Heart left ventricle (tissue), 16 donors: Measurements from ENCODE around the gene FBXW5. TPM values are rescaled to one million over a fixed set of nuclear protein-coding genes. Genes with fewer than 3 reads are reported as not detected.

ENCODE experiments used
- ATAC-seq, 4 donors: fragments of 200-7000 bp; cut with Tn5 transposase; one replicate each; pipeline ENCODE4 v1.9.1; 2020 to 2022; ENCODE audit warnings: moderate library complexity in 4 of 4, mild to moderate bottlenecking in 3 of 4, moderate number of reproducible peaks in 1 of 4
- DNase-seq, 5 donors: peaks; one replicate each; pipeline ENCODE4 v3.0.0-alpha.2; 2020
- H3K27ac ChIP-seq, 12 donors: fragments of 200-600 bp; sonication (generic) in 4 of 12; one replicate each; pipeline versions ENCODE4 v1.5.0 to v1.8.0; 2016 to 2022; ENCODE audit warnings: mild to moderate bottlenecking in 2 of 12
- H3K27me3 ChIP-seq, 9 donors: fragments of 200-600 bp; sonication (generic) in 2 of 9; one replicate each; pipeline versions ENCODE4 v1.5.1 to v1.8.0; 2016 to 2022; ENCODE audit warnings: mild to moderate bottlenecking in 3 of 9
- H3K36me3 ChIP-seq, 9 donors: fragments of 200-600 bp; sonication (generic) in 2 of 9; one replicate each; pipeline versions ENCODE4 v1.5.0 to v1.8.0; 2018 to 2022; ENCODE audit warnings: mild to moderate bottlenecking in 2 of 9
- H3K4me1 ChIP-seq, 12 donors: fragments of 200-600 bp; sonication (generic) in 4 of 12; one replicate each; pipeline versions ENCODE4 v1.5.0 to v1.8.0; 2016 to 2022; ENCODE audit warnings: mild to moderate bottlenecking in 3 of 12
- H3K4me3 ChIP-seq, 12 donors: fragments of 200-600 bp; sonication (generic) in 4 of 12; one replicate each; pipeline versions ENCODE4 v1.5.0 to v1.8.0; 2017 to 2022; ENCODE audit warnings: mild to moderate bottlenecking in 9 of 12, moderate library complexity in 4 of 12
- H3K9me3 ChIP-seq, 12 donors: fragments of 200-600 bp; sonication (generic) in 4 of 12; one replicate each; pipeline versions ENCODE4 v1.5.0 to v1.8.0; 2016 to 2022; ENCODE audit warnings: mild to moderate bottlenecking in 1 of 12
- CTCF ChIP-seq, 12 donors: fragments of 200-600 bp; sonication (generic) in 4 of 12; IDR thresholded peaks; one replicate each; pipeline versions ENCODE4 v1.5.0 to v1.8.0; 2018 to 2022; ENCODE audit warnings: antibody characterized with exemption in 12 of 12, mild to moderate bottlenecking in 5 of 12
- POLR2A ChIP-seq, 2 donors: fragments of 450-650 bp; IDR thresholded peaks; one replicate each; pipeline ENCODE4 v1.6.1; 2017; ENCODE audit warnings: antibody characterized with exemption in 2 of 2, mild to moderate bottlenecking in 2 of 2, moderate library complexity in 2 of 2
- WGBS, 4 donors: extraction: QIAGEN DNeasy Blood & Tissue Kit in 2 of 4; methylation state at CpG; one replicate each; pipeline versions ENCODE4 v1.1.5 to v1.1.7; 2013 to 2018; 5-methylcytosine and 5-hydroxymethylcytosine counted together
- intact Hi-C, 10 donors: fragments of 100-400 bp; cut with DNase I; formaldehyde crosslinking; loops; one replicate each; pipeline versions ENCODE4 v1.11.1 to v1.14.2; 2022
- polyA plus RNA-seq, 2 donors: library from polyadenylated mRNA; stranded (reverse); fragments of 200-250 nt; gene quantifications; one replicate each; pipeline ENCODE4 v1.2.3, GENCODE V29; 2013
- total RNA-seq, 9 donors: library from RNA; depleted of rRNA in 2 of 9; stranded (reverse); fragments of >200 nt in 2 of 9; fragmentation: NEBNext Ultra II Directional in 3 of 9; extraction: Animal tissue kit (Norgen Biotek cat#: 25700) in 3 of 9; gene quantifications; one replicate each; pipeline versions ENCODE4 v1.1.0 to v1.2.4, GENCODE V29; 2016 to 2023
- donor health status: ischemic (EF 13 %, LVEDD 7.1; RV severe dilation, severe dysfunction).
- donor health status: healthy with polysubstance abuse.
- donor health status: DM: no; HTN: yes; CAD: no.
- donor health status: DM: no; HTN: no; CAD: no.
- donor health status: ischemic (EF 25% LVEDD 6.9; RV normal size, moderate dysfunction).
- donor health status: ischemic (EF 25% LVEDD 5.7; RV mildly dilated, moderate dysfunction).
- donor health status: healthy.
- donor health status: DM: yes; HTN: yes; CAD: no.
- donor health status: ischemic (EF 35%, LVEDD 5.7; RV mildly dilated, moderate dysfunction).
- donor health status: nonischemic (EF 11% LVEDD 7.7; RV severe dilation, severe dysfunction).
- donor health status: DM: yes; HTN: yes; CAD: no.
- donor health status: PGD.
- donor health status: ischemic (EF 29% LVEDD 5.4; RV normal size, mild dysfunction).
- donor health status: nonischemic (EF 23%, LVEDD 6.1; RV moderate dilation, normal function).

FBXW5 gene
- total and polyA plus RNA-seq, 11 donors, result 110 to 388 (median 148) TPM

DNA sequence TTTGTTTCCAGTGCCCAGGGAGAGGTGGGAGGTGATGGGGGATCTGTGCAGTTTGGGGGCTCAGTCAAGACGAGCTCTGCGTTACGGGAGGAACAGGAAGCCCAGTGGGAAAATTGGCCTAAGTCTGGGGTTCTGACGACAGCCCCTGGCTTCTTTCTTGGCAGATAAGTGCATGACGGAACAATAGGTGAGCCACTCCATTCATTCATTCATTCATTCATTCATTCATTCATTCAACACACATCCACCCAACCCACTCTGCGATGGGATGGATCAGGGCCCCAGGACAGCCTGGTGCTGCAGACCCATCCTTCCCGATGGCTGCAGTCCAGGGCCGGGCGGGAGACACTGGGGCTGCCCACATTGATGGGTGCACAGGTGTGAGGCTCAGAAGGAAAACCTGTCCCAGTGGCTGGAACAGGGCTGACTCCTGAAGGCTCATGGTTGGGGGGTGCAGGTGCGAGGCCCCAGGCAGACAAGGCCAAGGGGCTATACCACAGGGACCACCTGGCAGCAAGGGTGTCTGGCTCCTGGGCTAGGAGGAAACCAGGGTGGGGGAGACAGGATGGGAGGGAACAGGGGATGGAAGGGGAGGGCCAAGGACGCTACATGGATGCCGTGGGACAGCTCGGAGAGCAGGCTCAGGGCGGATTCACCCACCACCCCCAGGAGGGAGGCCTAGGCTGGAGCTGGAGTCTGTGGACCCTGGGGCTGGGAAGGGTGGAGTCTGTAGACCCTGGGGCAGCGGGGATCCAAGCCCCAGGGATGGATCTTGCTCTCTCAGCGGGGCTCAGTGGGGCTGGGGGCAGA lies 36.3 kb upstream of the FBXW5 start:
- ATAC-seq (no peak), DNase-seq (peak in 1 of 5 donors; percentile 37)
- Histone ChIP-seq H3K36me3 (no peaks in the 10 kb centered on the region), H3K4me1 (peaks cover 6 to 92% (median 52%) of the 10 kb centered on the region in 12 donors), H3K27ac (peak overlapping the region; percentile 27 to 98 (median 84)), H3K4me3 (no peak overlapping the region), H3K27me3 (peaks cover 0 to 28% (median 6%) of the 10 kb centered on the region in 9 donors), H3K9me3 (no peaks in the 10 kb centered on the region)
- 57 to 74% (median 67%) methylated on average over 13 to 16 of the region's 16 CpGs for WGBS, 4 donors
- TF ChIP-seq CTCF (IDR thresholded peaks at IDR 0.05) (no peak), POLR2A (IDR thresholded peaks at IDR 0.05) (no peak)
- intact Hi-C loops, result loop anchor here in 2 of 10 donors (5.0 kb wide), 2 partner anchors 34 to 189 kb away; partner anchors contain the start of genes C8G (in 1 of the 2) and TMEM141 (in 1 of the 2)

- Histone ChIP-seq H3K27ac (peak overlapping the region in 10 of 12 donors; percentile 32 to 98 (median 85)), H3K27me3 (peaks cover 0 to 19% (median 1%) of the 10 kb centered on the region in 9 donors), H3K4me1 (peaks cover 10 to 92% (median 61%) of the 10 kb centered on the region in 12 donors)
These were observed 35.4 kb upstream of the FBXW5 start for GRCh38 chr9:136979769-136980587.

DNA sequence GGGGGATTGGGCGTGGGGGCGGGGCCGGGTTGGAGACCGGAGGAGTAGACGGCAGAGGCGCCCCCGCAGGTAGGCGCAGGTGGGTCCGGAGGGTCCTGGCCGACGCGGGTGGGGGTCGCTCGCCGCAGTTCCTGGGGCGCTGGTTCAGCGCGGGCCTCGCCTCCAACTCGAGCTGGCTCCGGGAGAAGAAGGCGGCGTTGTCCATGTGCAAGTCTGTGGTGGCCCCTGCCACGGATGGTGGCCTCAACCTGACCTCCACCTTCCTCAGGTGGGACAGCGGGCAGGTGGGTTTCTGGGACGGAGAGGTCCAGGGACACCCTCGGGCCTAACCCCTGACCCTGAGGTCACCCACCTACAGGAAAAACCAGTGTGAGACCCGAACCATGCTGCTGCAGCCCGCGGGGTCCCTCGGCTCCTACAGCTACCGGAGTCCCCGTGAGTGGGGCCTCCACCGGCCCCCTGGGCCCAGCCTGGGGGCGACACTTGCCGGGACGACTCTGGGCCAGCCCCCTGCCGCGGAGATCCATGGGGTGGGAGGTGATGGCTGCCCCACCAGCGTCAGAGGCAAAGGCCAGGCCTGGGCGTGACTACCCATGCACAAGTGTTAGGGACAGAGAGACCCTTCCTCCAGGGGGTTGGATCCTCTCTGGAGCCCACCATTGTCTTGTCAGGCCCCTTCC lies 34.5 kb upstream of the FBXW5 start:
- TF ChIP-seq POLR2A (IDR thresholded peaks at IDR 0.05) (no peak), CTCF (IDR thresholded peaks at IDR 0.05) (no peak)

More at GRCh38 chr9:136979769-136980587, 35.4 kb upstream of the FBXW5 start:
- no peaks in the 10 kb centered on the region for H3K9me3 ChIP-seq
- intact Hi-C loops, result loop anchor here in 2 of 10 donors (5.0 kb wide), 2 partner anchors 33 to 188 kb away; partner anchors contain the start of genes C8G (in 1 of the 2) and TMEM141 (in 1 of the 2)
- TF ChIP-seq POLR2A (IDR thresholded peaks at IDR 0.05) (no peak), CTCF (IDR thresholded peaks at IDR 0.05) (no peak)
- WGBS, 4 donors, result 82 to 90% (median 88%) methylated on average over 17 to 26 of the region's 26 CpGs
- no peak for ATAC-seq
- peak overlapping the region in 1 of 12 donors; percentile 47 for H3K4me3 ChIP-seq
- H3K36me3 ChIP-seq, result no peaks in the 10 kb centered on the region
- DNase-seq, result peak in 1 of 5 donors; percentile 33

More for the DNA sequence above, 34.5 kb upstream of the FBXW5 start:
- Histone ChIP-seq H3K9me3 (no peaks in the 10 kb centered on the region), H3K4me3 (peak overlapping the region in 4 of 12 donors; percentile 10 to 47 (median 18)), H3K27ac (peak overlapping the region in 9 of 12 donors; percentile 23 to 98 (median 76)), H3K27me3 (peaks cover 0 to 9% (median 0%) of the 10 kb centered on the region in 9 donors), H3K4me1 (peaks cover 10 to 94% (median 66%) of the 10 kb centered on the region in 12 donors), H3K36me3 (no peaks in the 10 kb centered on the region)
- WGBS, 4 donors, result 58 to 71% (median 66%) methylated on average over 27 to 41 of the region's 41 CpGs
- peak in 2 of 5 donors; percentile 28 to 60 for DNase-seq
- intact Hi-C loops, result no loop called here
- no peak for ATAC-seq
